ENCODE data around the gene IFI44. TPM values are rescaled to one million over a fixed set of nuclear protein-coding genes. Genes with fewer than 3 reads are reported as not detected.

Gene IFI44
- total RNA-seq, 4 donors from 2014 or later: 16.2 to 78.2 (median 20.2) TPM

- no peak for ATAC-seq (ENCODE audit: low FRiP score)
- no peak for DNase-seq (ENCODE audit: low spot score)
- TF ChIP-seq CTCF (IDR thresholded peaks at IDR 0.05): no peak
These were observed 40.9 kb downstream of the IFI44 start for GRCh38 chr1:78690516-78690915.

- DNase-seq (ENCODE audit: low spot score): no peak
- no peak for TF ChIP-seq CTCF (IDR thresholded peaks at IDR 0.05)
- ATAC-seq (ENCODE audit: low FRiP score): no peak
These were observed 42.5 kb downstream of the IFI44 start for GRCh38 chr1:78691995-78692747.

- ATAC-seq (ENCODE audit: low FRiP score): no peak
- TF ChIP-seq CTCF (IDR thresholded peaks at IDR 0.05): no peak
- DNase-seq (ENCODE audit: low spot score): no peak
These were observed 50.2 kb downstream of the IFI44 start for GRCh38 chr1:78699813-78700212.

GRCh38 chr1:78702426-78702825 lies 52.8 kb downstream of the IFI44 start:
- TF ChIP-seq CTCF (IDR thresholded peaks at IDR 0.05): no peak
- ATAC-seq (ENCODE audit: low FRiP score): no peak
- DNase-seq (ENCODE audit: low spot score): no peak

GRCh38 chr1:78703806-78704205 lies 54.2 kb downstream of the IFI44 start:
- no peak for DNase-seq (ENCODE audit: low spot score)
- no peak for TF ChIP-seq CTCF (IDR thresholded peaks at IDR 0.05)
- no peak for ATAC-seq (ENCODE audit: low FRiP score)

- DNase-seq (ENCODE audit: low spot score) (no peak), ATAC-seq (ENCODE audit: low FRiP score) (no peak)
- no peak for TF ChIP-seq CTCF (IDR thresholded peaks at IDR 0.05)
These were observed 62.9 kb downstream of the IFI44 start for GRCh38 chr1:78712467-78713051.

- DNase-seq (ENCODE audit: low spot score) (no peak), ATAC-seq (ENCODE audit: low FRiP score) (no peak)
- no peak for TF ChIP-seq CTCF (IDR thresholded peaks at IDR 0.05)
These were observed 63.7 kb downstream of the IFI44 start for GRCh38 chr1:78713297-78713696.

Measured in omental fat pad (tissue), 4 donors.